ENCODE data around the gene PTEN. TPM values are rescaled to one million over a fixed set of nuclear protein-coding genes. Genes with fewer than 3 reads are reported as not detected.
"Not testable (repeated sequence)": the region's sequence is repeated elsewhere in the genome, so short reads cannot be mapped to it uniquely, and the experiment has no call there.

The PTEN gene
- total RNA-seq, 4 donors from 2014 or later: 78.6 to 184 (median 129) TPM

GRCh38 chr10:87847550-87847949 is 15.9 kb upstream of the PTEN start:
- H3K4me3 ChIP-seq: no peak overlapping the region
- no peaks in the 10 kb centered on the region for H3K36me3 ChIP-seq
- H3K4me1 ChIP-seq: peaks cover 0 to 12% (median 4%) of the 10 kb centered on the region in 4 donors
- intact Hi-C loops (cut with DNase I; ENCODE audit: low total_unique reads): no loop called here
- no peak overlapping the region for H3K27ac ChIP-seq
- in situ Hi-C loops (cut with MboI; ENCODE audit: low pct_ligation_motif_present in 1 of 4, low pct_unique_long_range_greater_than_20kb in 1 of 4, low sequenced_read_pairs in 3 of 4): loop anchor here in 1 of 4 donors (25.0 kb wide), 1 partner anchor 690 kb away; no protein-coding TSS in a partner anchor
- DNase-seq: no peak
- H3K27me3 ChIP-seq: no peaks in the 10 kb centered on the region
- TF ChIP-seq POLR2AphosphoS5 (IDR thresholded peaks at IDR 0.05): no peak
- TF ChIP-seq CTCF (IDR thresholded peaks at IDR 0.05): no peak
- no peak for TF ChIP-seq POLR2A (IDR thresholded peaks at IDR 0.05)
- no peak for TF ChIP-seq EP300 (IDR thresholded peaks at IDR 0.05; ENCODE audit: low read depth)
- no peaks in the 10 kb centered on the region for H3K9me3 ChIP-seq

- H3K4me1 ChIP-seq: peaks cover 0 to 5% (median 2%) of the 10 kb centered on the region in 4 donors
- DNase-seq: no peak
- intact Hi-C loops (cut with DNase I; ENCODE audit: low total_unique reads): no loop called here
- in situ Hi-C loops (cut with MboI; ENCODE audit: low pct_ligation_motif_present in 1 of 4, low pct_unique_long_range_greater_than_20kb in 1 of 4, low sequenced_read_pairs in 3 of 4): loop anchor here in 1 of 4 donors (25.0 kb wide), 1 partner anchor 688 kb away; no protein-coding TSS in a partner anchor
- no peak overlapping the region for H3K4me3 ChIP-seq
- H3K9me3 ChIP-seq: no peaks in the 10 kb centered on the region
- TF ChIP-seq POLR2AphosphoS5 (IDR thresholded peaks at IDR 0.05) (no peak), CTCF (IDR thresholded peaks at IDR 0.05) (no peak), POLR2A (IDR thresholded peaks at IDR 0.05) (no peak), EP300 (IDR thresholded peaks at IDR 0.05; ENCODE audit: low read depth) (no peak)
- no peak overlapping the region for H3K27ac ChIP-seq
- no peaks in the 10 kb centered on the region for H3K27me3 ChIP-seq
- no peaks in the 10 kb centered on the region for H3K36me3 ChIP-seq
Observed at GRCh38 chr10:87849001-87849400, 14.4 kb upstream of the PTEN start.

- H3K27me3 ChIP-seq: no peaks in the 10 kb centered on the region
- no peak overlapping the region for H3K4me3 ChIP-seq
- peaks cover 0 to 5% (median 2%) of the 10 kb centered on the region in 4 donors for H3K4me1 ChIP-seq
- no peaks in the 10 kb centered on the region for H3K9me3 ChIP-seq
- no peaks in the 10 kb centered on the region for H3K36me3 ChIP-seq
- TF ChIP-seq POLR2AphosphoS5 (IDR thresholded peaks at IDR 0.05): no peak
- TF ChIP-seq CTCF (IDR thresholded peaks at IDR 0.05): peak; percentile 64 to 67 (median 66)
- TF ChIP-seq POLR2A (IDR thresholded peaks at IDR 0.05): no peak
- DNase-seq: peak; percentile 68
- WGBS, 2 donors (ENCODE audit: low coverage in 1 of 2): 19 to 20% methylated on average over 5 of the region's 5 CpGs
- intact Hi-C loops (cut with DNase I; ENCODE audit: low total_unique reads): loop anchor here (10.0 kb wide), 2 partner anchors 264 to 704 kb away; no protein-coding TSS in a partner anchor
- in situ Hi-C loops (cut with MboI; ENCODE audit: low pct_ligation_motif_present in 1 of 4, low pct_unique_long_range_greater_than_20kb in 1 of 4, low sequenced_read_pairs in 3 of 4): loop anchor here (10.0 to 25.0 kb wide), 6 partner anchors 262 to 704 kb away; no protein-coding TSS in a partner anchor
- H3K27ac ChIP-seq: no peak overlapping the region
Observed at GRCh38 chr10:87850742-87851205, 12.7 kb upstream of the PTEN start.

- H3K9me3 ChIP-seq: no peaks in the 10 kb centered on the region
- intact Hi-C loops (cut with DNase I; ENCODE audit: low total_unique reads): loop anchor here (10.0 kb wide), 2 partner anchors 263 to 703 kb away; no protein-coding TSS in a partner anchor
- H3K27me3 ChIP-seq: no peaks in the 10 kb centered on the region
- in situ Hi-C loops (cut with MboI; ENCODE audit: low pct_ligation_motif_present in 1 of 4, low pct_unique_long_range_greater_than_20kb in 1 of 4, low sequenced_read_pairs in 3 of 4): loop anchor here (10.0 to 25.0 kb wide), 6 partner anchors 260 to 703 kb away; no protein-coding TSS in a partner anchor
- no peaks in the 10 kb centered on the region for H3K36me3 ChIP-seq
- TF ChIP-seq EP300 (IDR thresholded peaks at IDR 0.05; ENCODE audit: low read depth) (no peak), POLR2A (IDR thresholded peaks at IDR 0.05) (no peak)
- no peak overlapping the region for H3K27ac ChIP-seq
- no peak overlapping the region for H3K4me3 ChIP-seq
- WGBS, 2 donors (ENCODE audit: low coverage in 1 of 2): 89 to 95% methylated on average over 1 of the region's 1 CpG
- no peak for DNase-seq
- H3K4me1 ChIP-seq: peaks cover 0 to 5% (median 2%) of the 10 kb centered on the region in 4 donors
Observed at GRCh38 chr10:87852089-87852488, 11.3 kb upstream of the PTEN start.

- not testable (repeated sequence) for H3K27me3 ChIP-seq, H3K4me1 ChIP-seq, H3K27ac ChIP-seq, H3K36me3 ChIP-seq, H3K4me3 ChIP-seq, DNase-seq, H3K9me3 ChIP-seq
- WGBS, 2 donors (ENCODE audit: low coverage in 1 of 2): 90 to 94% methylated on average over 5 of the region's 5 CpGs
- intact Hi-C loops (cut with DNase I; ENCODE audit: low total_unique reads) (loop anchor here (10.0 kb wide), 2 partner anchors 260 to 700 kb away; no protein-coding TSS in a partner anchor), in situ Hi-C loops (cut with MboI; ENCODE audit: low pct_ligation_motif_present in 1 of 4, low pct_unique_long_range_greater_than_20kb in 1 of 4, low sequenced_read_pairs in 3 of 4) (loop anchor here (10.0 to 25.0 kb wide), 6 partner anchors 257 to 700 kb away; no protein-coding TSS in a partner anchor)
Observed at GRCh38 chr10:87855247-87855646, 8.2 kb upstream of the PTEN start.

- 75 to 81% methylated on average over 4 of the region's 4 CpGs for WGBS, 2 donors (ENCODE audit: low coverage in 1 of 2)
- in situ Hi-C loops (cut with MboI; ENCODE audit: low pct_ligation_motif_present in 1 of 4, low pct_unique_long_range_greater_than_20kb in 1 of 4, low sequenced_read_pairs in 3 of 4) (loop anchor here (10.0 to 25.0 kb wide), 6 partner anchors 257 to 699 kb away; no protein-coding TSS in a partner anchor), intact Hi-C loops (cut with DNase I; ENCODE audit: low total_unique reads) (loop anchor here (10.0 kb wide), 2 partner anchors 259 to 699 kb away; no protein-coding TSS in a partner anchor)
- H3K9me3 ChIP-seq, H3K27ac ChIP-seq, H3K36me3 ChIP-seq, H3K4me3 ChIP-seq, DNase-seq, H3K27me3 ChIP-seq: not testable (repeated sequence)
- peaks cover 0 to 11% (median 4%) of the 10 kb centered on the region in 4 donors for H3K4me1 ChIP-seq
Observed at GRCh38 chr10:87855665-87856064, 7.8 kb upstream of the PTEN start.
